ENCODE data around the gene SYT7.
A peak's percentile ranks its signal among the peaks of the same experiment; 100 is the strongest.
"Not testable (repeated sequence)": the region's sequence is repeated elsewhere in the genome, so short reads cannot be mapped to it uniquely, and the experiment has no call there.

Gene SYT7

GRCh38 chr11:61496602-61497400 lies 84.1 kb downstream of the SYT7 start:
- no peak for DNase-seq

- no peak for DNase-seq
These were observed 84.9 kb downstream of the SYT7 start for GRCh38 chr11:61495801-61496601.

- no peak for DNase-seq
These were observed 86.4 kb downstream of the SYT7 start for GRCh38 chr11:61494381-61494961.

GRCh38 chr11:61491736-61492395 lies 89.0 kb downstream of the SYT7 start:
- no peak for DNase-seq

- no peak for DNase-seq
These were observed 90.8 kb downstream of the SYT7 start for GRCh38 chr11:61489833-61490721.

- no peak for DNase-seq
These were observed 92.1 kb downstream of the SYT7 start for GRCh38 chr11:61488651-61489291.

GRCh38 chr11:61487342-61488025 lies 93.4 kb downstream of the SYT7 start:
- no peak for DNase-seq

- DNase-seq = no peak
These were observed 94.1 kb downstream of the SYT7 start for GRCh38 chr11:61486779-61487178.

GRCh38 chr11:61486011-61486620 lies 94.8 kb downstream of the SYT7 start:
- peak; percentile 26 for DNase-seq

- DNase-seq = no peak
These were observed 95.8 kb downstream of the SYT7 start for GRCh38 chr11:61485080-61485479.

GRCh38 chr11:61484541-61484940 lies 96.3 kb downstream of the SYT7 start:
- no peak for DNase-seq

GRCh38 chr11:61482513-61482912 lies 98.4 kb downstream of the SYT7 start:
- DNase-seq = no peak

GRCh38 chr11:61481806-61482205 lies 99.1 kb downstream of the SYT7 start:
- no peak for DNase-seq

- no peak for DNase-seq
These were observed 99.9 kb downstream of the SYT7 start for GRCh38 chr11:61480994-61481335.

- DNase-seq = no peak
These were observed 100.4 kb downstream of the SYT7 start for GRCh38 chr11:61480261-61480993.

GRCh38 chr11:61479360-61480058 lies 101.4 kb downstream of the SYT7 start:
- DNase-seq = not testable (repeated sequence)

GRCh38 chr11:61477727-61478148 lies 103.1 kb downstream of the SYT7 start:
- no peak for DNase-seq

- DNase-seq = no peak
These were observed 103.8 kb downstream of the SYT7 start for GRCh38 chr11:61477126-61477525.

- DNase-seq = peak; percentile 92
These were observed 104.5 kb downstream of the SYT7 start for GRCh38 chr11:61476371-61476770.

Data from MV-4-11 (cell line).